MM.1S (cell line): Measurements from ENCODE around the gene UNC13C.

ENCODE experiments used
- CTCF ChIP-seq: fragments of 300-600 bp; sonication (generic); IDR thresholded peaks from 2 replicates; pipeline ENCODE4 v1.5.1; 2016; ENCODE audit warnings: antibody characterized with exemption, low read length, mixed read lengths
- EZH2 ChIP-seq: fragments of 300-600 bp; sonication (generic); optimal IDR thresholded peaks from 2 replicates; pipeline ENCODE3; 2017; ENCODE audit warnings: low read depth, mild to moderate bottlenecking, antibody characterized with exemption, low read length, mixed read lengths
- EZH2phosphoT487 ChIP-seq: fragments of 300-600 bp; sonication (generic); IDR thresholded peaks from 2 replicates; pipeline ENCODE4 v1.6.1; 2018; ENCODE audit warnings: antibody characterized with exemption, low read length

GRCh38 chr15:54273928-54274327, 295.7 kb downstream of the UNC13C start:
- TF ChIP-seq CTCF, result peak; percentile 29
- TF ChIP-seq EZH2phosphoT487, result no peak
- TF ChIP-seq EZH2, result no peak
